ENCODE results near the gene NEDD4. TPM values are rescaled to one million over a fixed set of nuclear protein-coding genes. Genes with fewer than 3 reads are reported as not detected.

NEDD4 gene
- total and polyA plus RNA-seq, 4 donors, result 3.5 to 22.0 (median 7.7) TPM

GRCh38 chr15:55829826-55830225 is 163.6 kb downstream of the NEDD4 start:
- 41 to 54% methylated on average over 2 of the region's 2 CpGs for WGBS, 2 donors
- no peak overlapping the region for H3K4me3 ChIP-seq
- H3K4me1 ChIP-seq (ENCODE audit: control insufficient read depth in 5 of 5, insufficient read depth in 5 of 5, low read length in 5 of 5), result peaks cover 0 to 2% (median 0%) of the 10 kb centered on the region in 5 donors
- H3K36me3 ChIP-seq (ENCODE audit: control insufficient read depth in 4 of 4, insufficient read depth in 4 of 4, low read length in 4 of 4), result peaks cover 0 to 7% (median 4%) of the 10 kb centered on the region in 4 donors
- no peak for TF ChIP-seq CTCF (IDR thresholded peaks at IDR 0.05; ENCODE audit: control extremely low read depth, extremely low read depth)
- no peak for DNase-seq
- ATAC-seq (ENCODE audit: insufficient read depth, low FRiP score), result no peak
- H3K27me3 ChIP-seq (ENCODE audit: control insufficient read depth in 3 of 3, insufficient read depth in 3 of 3, low read length in 2 of 3), result no peaks in the 10 kb centered on the region
- H3K9ac ChIP-seq (ENCODE audit: insufficient read depth in 1 of 2, low read length in 2 of 2), result no peak overlapping the region
- no peak overlapping the region for H3K27ac ChIP-seq (ENCODE audit: low read depth in 1 of 2, low read length in 1 of 2)
- no peaks in the 10 kb centered on the region for H3K9me3 ChIP-seq (ENCODE audit: control insufficient read depth in 4 of 4, insufficient read depth in 3 of 4, low read length in 3 of 4)

GRCh38 chr15:55827955-55828354 is 165.5 kb downstream of the NEDD4 start:
- Histone ChIP-seq H3K36me3 (ENCODE audit: control insufficient read depth in 4 of 4, insufficient read depth in 4 of 4, low read length in 4 of 4) (peaks cover 0 to 7% (median 4%) of the 10 kb centered on the region in 4 donors), H3K9ac (ENCODE audit: insufficient read depth in 1 of 2, low read length in 2 of 2) (no peak overlapping the region), H3K4me1 (ENCODE audit: control insufficient read depth in 5 of 5, insufficient read depth in 5 of 5, low read length in 5 of 5) (peaks cover 0 to 10% (median 2%) of the 10 kb centered on the region in 5 donors), H3K9me3 (ENCODE audit: control insufficient read depth in 4 of 4, insufficient read depth in 3 of 4, low read length in 3 of 4) (no peaks in the 10 kb centered on the region), H3K4me3 (no peak overlapping the region), H3K27me3 (ENCODE audit: control insufficient read depth in 3 of 3, insufficient read depth in 3 of 3, low read length in 2 of 3) (no peaks in the 10 kb centered on the region), H3K27ac (ENCODE audit: low read depth in 1 of 2, low read length in 1 of 2) (no peak overlapping the region)
- WGBS, 2 donors, result 88 to 96% methylated on average over 2 of the region's 2 CpGs
- DNase-seq (no peak), ATAC-seq (ENCODE audit: insufficient read depth, low FRiP score) (no peak)
- TF ChIP-seq CTCF (IDR thresholded peaks at IDR 0.05; ENCODE audit: control extremely low read depth, extremely low read depth), result no peak

- no peak for DNase-seq
- Histone ChIP-seq H3K9ac (ENCODE audit: insufficient read depth in 1 of 2, low read length in 2 of 2) (no peak overlapping the region), H3K36me3 (ENCODE audit: control insufficient read depth in 4 of 4, insufficient read depth in 4 of 4, low read length in 4 of 4) (peaks cover 0 to 7% (median 4%) of the 10 kb centered on the region in 4 donors), H3K4me3 (no peak overlapping the region), H3K27ac (ENCODE audit: low read depth in 1 of 2, low read length in 1 of 2) (no peak overlapping the region), H3K4me1 (ENCODE audit: control insufficient read depth in 5 of 5, insufficient read depth in 5 of 5, low read length in 5 of 5) (peaks cover 0 to 12% (median 2%) of the 10 kb centered on the region in 5 donors), H3K9me3 (ENCODE audit: control insufficient read depth in 4 of 4, insufficient read depth in 3 of 4, low read length in 3 of 4) (no peaks in the 10 kb centered on the region), H3K27me3 (ENCODE audit: control insufficient read depth in 3 of 3, insufficient read depth in 3 of 3, low read length in 2 of 3) (no peaks in the 10 kb centered on the region)
- WGBS, 2 donors, result 84 to 88% methylated on average over 2 of the region's 2 CpGs
- no peak for ATAC-seq (ENCODE audit: insufficient read depth, low FRiP score)
- TF ChIP-seq CTCF (IDR thresholded peaks at IDR 0.05; ENCODE audit: control extremely low read depth, extremely low read depth), result no peak
Observed at GRCh38 chr15:55827204-55827603, 166.2 kb downstream of the NEDD4 start.
